ENCODE results near the gene SCN2B. TPM values are rescaled to one million over a fixed set of nuclear protein-coding genes. Genes with fewer than 3 reads are reported as not detected.

Gene SCN2B
- total RNA-seq, 1 donor from 2014 or later = 2.8 TPM

DNA sequence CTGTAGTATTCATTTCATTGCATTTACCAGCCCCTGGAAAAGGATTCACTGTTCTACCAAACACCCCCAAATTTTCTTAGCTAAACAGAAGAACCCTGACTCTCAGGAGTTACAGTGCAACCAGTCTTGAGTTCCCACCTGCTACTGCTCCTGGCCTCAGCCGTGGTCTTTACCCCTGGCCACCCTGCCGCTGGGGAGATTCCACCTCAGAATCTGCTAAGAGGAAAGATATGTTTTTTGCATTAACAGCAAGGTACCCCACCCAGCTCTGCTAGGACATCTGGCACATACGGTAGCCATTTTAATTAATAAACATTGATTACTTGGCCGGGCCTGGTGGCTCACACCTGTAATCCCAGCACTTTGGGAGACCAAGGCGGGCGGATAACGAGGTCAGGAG lies 39.3 kb upstream of the SCN2B start:
- Mint-ChIP-seq H3K9me3 (no peaks in the 10 kb centered on the region), H3K4me3 (no peak overlapping the region), H3K27me3 (peaks cover 57% of the 10 kb centered on the region), H3K27ac (no peak overlapping the region), H3K36me3 (no peaks in the 10 kb centered on the region), H3K4me1 (ENCODE audit: unreplicated experiment) (peaks cover 5% of the 10 kb centered on the region)
- no peak for DNase-seq (ENCODE audit: extremely low spot score, unreplicated experiment)
- TF ChIP-seq, protein P1, sequence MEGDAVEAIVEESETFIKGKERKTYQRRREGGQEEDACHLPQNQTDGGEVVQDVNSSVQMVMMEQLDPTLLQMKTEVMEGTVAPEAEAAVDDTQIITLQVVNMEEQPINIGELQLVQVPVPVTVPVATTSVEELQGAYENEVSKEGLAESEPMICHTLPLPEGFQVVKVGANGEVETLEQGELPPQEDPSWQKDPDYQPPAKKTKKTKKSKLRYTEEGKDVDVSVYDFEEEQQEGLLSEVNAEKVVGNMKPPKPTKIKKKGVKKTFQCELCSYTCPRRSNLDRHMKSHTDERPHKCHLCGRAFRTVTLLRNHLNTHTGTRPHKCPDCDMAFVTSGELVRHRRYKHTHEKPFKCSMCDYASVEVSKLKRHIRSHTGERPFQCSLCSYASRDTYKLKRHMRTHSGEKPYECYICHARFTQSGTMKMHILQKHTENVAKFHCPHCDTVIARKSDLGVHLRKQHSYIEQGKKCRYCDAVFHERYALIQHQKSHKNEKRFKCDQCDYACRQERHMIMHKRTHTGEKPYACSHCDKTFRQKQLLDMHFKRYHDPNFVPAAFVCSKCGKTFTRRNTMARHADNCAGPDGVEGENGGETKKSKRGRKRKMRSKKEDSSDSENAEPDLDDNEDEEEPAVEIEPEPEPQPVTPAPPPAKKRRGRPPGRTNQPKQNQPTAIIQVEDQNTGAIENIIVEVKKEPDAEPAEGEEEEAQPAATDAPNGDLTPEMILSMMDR (conservative IDR thresholded peaks at IDR 0.05) = no peak

DNA sequence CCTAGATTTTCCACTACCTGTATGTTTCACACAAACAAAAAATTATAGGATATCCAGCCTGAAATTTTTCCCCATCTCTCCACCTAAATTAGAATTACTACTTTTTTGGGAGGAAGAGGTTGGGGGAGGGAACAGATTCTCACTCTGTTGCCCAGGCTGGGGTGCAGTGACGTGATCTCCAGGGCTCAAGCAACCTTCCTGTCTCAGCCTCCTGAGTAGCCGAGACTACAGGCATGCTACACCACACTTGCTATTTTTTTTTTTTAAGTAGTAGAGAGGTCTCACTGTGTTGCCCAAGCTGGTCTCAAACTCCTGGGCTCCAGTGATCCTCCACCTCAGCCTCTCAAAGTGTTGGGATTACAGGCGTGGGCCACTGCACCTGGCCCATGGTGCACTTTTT lies 38.8 kb upstream of the SCN2B start:
- H3K36me3 Mint-ChIP-seq = no peaks in the 10 kb centered on the region
- no peak overlapping the region for H3K4me3 Mint-ChIP-seq
- TF ChIP-seq, protein P1 (conservative IDR thresholded peaks at IDR 0.05) = no peak
- no peaks in the 10 kb centered on the region for H3K9me3 Mint-ChIP-seq
- no peak for DNase-seq (ENCODE audit: extremely low spot score, unreplicated experiment)
- H3K4me1 Mint-ChIP-seq (ENCODE audit: unreplicated experiment) = peaks cover 5% of the 10 kb centered on the region
- H3K27me3 Mint-ChIP-seq = peaks cover 61% of the 10 kb centered on the region
- H3K27ac Mint-ChIP-seq = no peak overlapping the region

DNA sequence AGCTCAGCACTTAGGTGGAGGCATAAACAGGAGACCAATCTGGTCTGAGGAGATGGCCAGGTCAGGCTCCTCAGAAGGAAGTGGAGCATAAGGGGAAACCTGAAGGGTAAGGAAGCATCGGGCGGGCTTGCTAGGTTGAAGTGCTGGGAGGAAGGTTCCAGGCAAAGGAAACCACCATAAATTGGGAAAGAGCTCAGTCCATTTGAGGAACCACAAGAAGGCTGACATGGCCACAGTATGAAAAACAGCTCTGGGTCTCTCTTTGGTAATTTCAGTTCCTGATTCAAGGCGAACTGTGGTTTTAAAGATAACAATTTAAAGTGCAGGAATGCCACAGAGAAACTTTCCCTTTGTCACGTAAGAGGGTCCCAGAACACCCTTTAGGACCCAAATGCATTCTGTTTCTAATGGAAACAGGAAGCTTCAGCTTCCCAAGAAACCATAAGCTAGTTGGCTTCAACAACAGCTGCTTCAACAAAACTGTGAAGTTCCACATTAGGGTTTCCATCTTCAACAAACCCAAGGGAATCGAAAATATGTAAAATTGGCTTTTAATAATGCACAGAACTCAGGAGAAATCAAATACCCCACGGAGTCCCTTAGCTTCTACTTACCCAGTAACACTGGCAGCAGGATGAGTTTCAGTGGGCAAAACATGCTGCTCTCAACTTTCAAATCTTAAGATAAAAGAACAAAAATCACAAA lies 37.9 kb upstream of the SCN2B start:
- peaks cover 5% of the 10 kb centered on the region for H3K4me1 Mint-ChIP-seq (ENCODE audit: unreplicated experiment)
- H3K27me3 Mint-ChIP-seq = peaks cover 55% of the 10 kb centered on the region
- H3K9me3 Mint-ChIP-seq = no peaks in the 10 kb centered on the region
- TF ChIP-seq, protein P1 (conservative IDR thresholded peaks at IDR 0.05) = no peak
- no peak overlapping the region for H3K4me3 Mint-ChIP-seq
- no peak for DNase-seq (ENCODE audit: extremely low spot score, unreplicated experiment)
- peak overlapping the region; percentile 73 for H3K27ac Mint-ChIP-seq
- H3K36me3 Mint-ChIP-seq = no peaks in the 10 kb centered on the region

DNA sequence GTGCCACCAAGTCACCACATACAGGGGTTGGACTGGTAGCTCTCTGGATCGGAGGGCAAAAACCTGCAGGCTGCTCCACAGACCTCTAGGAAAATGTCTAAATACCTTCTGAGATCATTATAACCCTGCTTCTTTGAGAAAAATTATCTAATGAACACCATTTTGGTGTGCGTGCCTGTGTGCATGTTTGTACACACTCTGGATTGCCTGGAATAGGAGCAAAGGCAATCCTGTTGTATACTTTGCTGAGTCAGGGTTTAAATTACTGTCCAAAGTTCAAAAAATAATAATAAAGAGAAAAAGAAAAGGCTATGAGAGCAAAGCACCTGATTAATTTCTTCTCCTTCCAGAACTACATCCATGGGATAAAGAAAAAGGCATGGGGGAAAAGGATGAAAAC lies 37.3 kb upstream of the SCN2B start:
- H3K36me3 Mint-ChIP-seq = no peaks in the 10 kb centered on the region
- TF ChIP-seq, protein P1 (conservative IDR thresholded peaks at IDR 0.05) = no peak
- DNase-seq (ENCODE audit: extremely low spot score, unreplicated experiment) = no peak
- peak overlapping the region; percentile 73 for H3K27ac Mint-ChIP-seq
- peaks cover 49% of the 10 kb centered on the region for H3K27me3 Mint-ChIP-seq
- H3K9me3 Mint-ChIP-seq = no peaks in the 10 kb centered on the region
- peaks cover 5% of the 10 kb centered on the region for H3K4me1 Mint-ChIP-seq (ENCODE audit: unreplicated experiment)
- no peak overlapping the region for H3K4me3 Mint-ChIP-seq

DNA sequence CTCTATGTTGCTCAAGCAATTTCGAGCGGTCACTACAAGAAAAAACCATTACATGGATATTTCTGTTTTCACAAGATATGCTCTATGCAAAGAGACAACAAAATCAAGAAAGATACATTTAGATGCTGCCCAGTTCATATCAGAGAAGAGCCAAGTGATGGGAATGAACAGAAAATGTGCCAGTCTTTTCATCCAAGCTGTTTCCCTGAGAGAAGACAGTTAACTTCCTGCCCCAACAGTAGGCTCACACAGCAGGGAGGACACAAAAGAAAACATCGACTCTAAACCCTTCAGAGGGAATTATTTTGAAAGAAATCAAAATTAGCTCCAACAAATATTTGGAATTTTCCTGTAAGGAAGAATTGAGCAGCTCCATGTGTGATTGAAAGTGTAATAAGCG lies 36.8 kb upstream of the SCN2B start:
- H3K4me1 Mint-ChIP-seq (ENCODE audit: unreplicated experiment) = peaks cover 5% of the 10 kb centered on the region
- peaks cover 50% of the 10 kb centered on the region for H3K27me3 Mint-ChIP-seq
- H3K9me3 Mint-ChIP-seq = no peaks in the 10 kb centered on the region
- no peak overlapping the region for H3K27ac Mint-ChIP-seq
- DNase-seq (ENCODE audit: extremely low spot score, unreplicated experiment) = no peak
- H3K36me3 Mint-ChIP-seq = no peaks in the 10 kb centered on the region
- TF ChIP-seq, protein P1 (conservative IDR thresholded peaks at IDR 0.05) = no peak
- no peak overlapping the region for H3K4me3 Mint-ChIP-seq

All from type B pancreatic cell (in vitro differentiated cells).